WTC11 (cell line): ENCODE results near the gene GYS2. TPM values are rescaled to one million over a fixed set of nuclear protein-coding genes. Genes with fewer than 3 reads are reported as not detected.

Experiments used
- ATAC-seq: fragments of 200-7000 bp; cut with Tn5 transposase; 2 replicates; pipeline ENCODE4 v1.10.0; 2021; ENCODE audit warnings: mild to moderate bottlenecking, moderate library complexity
- CTCF ChIA-PET: fragments of 300-600 bp; sonication (Branson Sonifier 250); formaldehyde crosslinking; loops from one replicate; lab custom pipeline; 2021; ENCODE audit warnings: antibody characterized with exemption; lab: Charles Lee
- POLR2A ChIA-PET: fragments of 350-600 bp; sonication (Branson Sonifier 250); formaldehyde crosslinking; loops from one replicate; lab custom pipeline; 2021; ENCODE audit warnings: antibody characterized with exemption; lab: Charles Lee
- DNase-seq: peaks from one replicate; pipeline ENCODE4 v3.0.0; 2021; ENCODE audit warnings: low spot score
- H3K27ac Mint-ChIP-seq: 2 replicates; pipeline ENCODE4 v1.8.0; 2021; ENCODE audit warnings: mixed read lengths
- H3K27me3 Mint-ChIP-seq: 2 replicates; pipeline ENCODE4 v1.8.0; 2021; ENCODE audit warnings: low read depth, mild to moderate bottlenecking, moderate library complexity, mixed read lengths
- H3K36me3 Mint-ChIP-seq: 2 replicates; pipeline ENCODE4 v1.8.0; 2021; ENCODE audit warnings: mixed read lengths
- H3K4me1 Mint-ChIP-seq: 2 replicates; pipeline ENCODE4 v1.8.0; 2022; ENCODE audit warnings: mixed read lengths
- H3K4me3 Mint-ChIP-seq: 2 replicates; pipeline ENCODE4 v1.8.0; 2021; ENCODE audit warnings: mild to moderate bottlenecking, moderate library complexity, mixed read lengths
- H3K9me3 Mint-ChIP-seq: 2 replicates; pipeline ENCODE4 v1.8.0; 2021; ENCODE audit warnings: mixed read lengths
- ATF2 ChIP-seq: sonication (generic); formaldehyde crosslinking; IDR thresholded peaks from 2 replicates; pipeline ENCODE4 v1.8.1; 2022; ENCODE audit warnings: low read depth, missing genetic modification reagents, borderline replicate concordance
- ATF3 ChIP-seq: sonication (generic); formaldehyde crosslinking; conservative IDR thresholded peaks from 2 replicates; pipeline ENCODE4 v1.8.1; 2022; ENCODE audit warnings: mild to moderate bottlenecking, missing genetic modification reagents
- HMGXB4 ChIP-seq: sonication (generic); formaldehyde crosslinking; IDR thresholded peaks from 2 replicates; pipeline ENCODE4 v1.8.1; 2023; ENCODE audit warnings: mild to moderate bottlenecking, moderate library complexity, missing genetic modification reagents
- IRF2 ChIP-seq: sonication (generic); formaldehyde crosslinking; IDR thresholded peaks from 2 replicates; pipeline ENCODE4 v1.8.0; 2022; ENCODE audit warnings: low read depth, missing genetic modification reagents, borderline replicate concordance
- MYBL2 ChIP-seq: sonication (generic); formaldehyde crosslinking; IDR thresholded peaks from 2 replicates; pipeline ENCODE4 v1.8.1; 2023; ENCODE audit warnings: mild to moderate bottlenecking, moderate library complexity, missing genetic modification reagents
- PRRX2 ChIP-seq: fragments of 250-450 bp; sonication (Bioruptor Pico); IDR thresholded peaks from 2 replicates; pipeline ENCODE4 v1.8.0; 2021; ENCODE audit warnings: mild to moderate bottlenecking
- USF1 ChIP-seq: sonication (generic); formaldehyde crosslinking; IDR thresholded peaks from 2 replicates; pipeline ENCODE4 v1.8.0; 2022; ENCODE audit warnings: mild to moderate bottlenecking, missing genetic modification reagents
- ZBTB21 ChIP-seq: sonication (generic); formaldehyde crosslinking; IDR thresholded peaks from 2 replicates; pipeline ENCODE4 v1.8.1; 2023; ENCODE audit warnings: mild to moderate bottlenecking, missing genetic modification reagents, borderline replicate concordance
- ZBTB43 ChIP-seq: sonication (generic); formaldehyde crosslinking; IDR thresholded peaks from 2 replicates; pipeline ENCODE4 v1.8.1; 2023; ENCODE audit warnings: mild to moderate bottlenecking, missing genetic modification reagents
- ZNF281 ChIP-seq: sonication (generic); formaldehyde crosslinking; IDR thresholded peaks from 2 replicates; pipeline ENCODE4 v1.8.0; 2023; ENCODE audit warnings: mild to moderate bottlenecking, missing genetic modification reagents
- ZNF425 ChIP-seq: fragments of 250-450 bp; sonication (Bioruptor Pico); conservative IDR thresholded peaks from 2 replicates; pipeline ENCODE4 v1.9.0; 2021; ENCODE audit warnings: mild to moderate bottlenecking
- total RNA-seq: library from RNA; stranded (reverse); gene quantifications from 3 replicates; pipeline ENCODE4 v1.2.3, GENCODE V29; 2021

The GYS2 gene
- total RNA-seq, 1 experiment from 2014 or later = not detected

GRCh38 chr12:21583587-21583986 lies 21.1 kb downstream of the GYS2 start:
- CTCF ChIA-PET = no interaction called here
- Mint-ChIP-seq H3K4me3 (no peak overlapping the region), H3K9me3 (peaks cover 14% of the 10 kb centered on the region), H3K36me3 (no peaks in the 10 kb centered on the region), H3K4me1 (no peaks in the 10 kb centered on the region), H3K27me3 (no peaks in the 10 kb centered on the region), H3K27ac (no peak overlapping the region)
- DNase-seq = no peak
- TF ChIP-seq ZNF281 = no peak
- TF ChIP-seq ZBTB43 (CRISPR knock-in tag) = no peak
- no peak for TF ChIP-seq IRF2 (CRISPR knock-in tag)
- TF ChIP-seq ZNF425 (CRISPR knock-in tag) = no peak
- no peak for TF ChIP-seq MYBL2 (CRISPR knock-in tag)
- TF ChIP-seq ATF3 = no peak
- TF ChIP-seq USF1 = no peak
- no peak for TF ChIP-seq PRRX2 (CRISPR knock-in tag)
- POLR2A ChIA-PET = no interaction called here
- no peak for ATAC-seq

GRCh38 chr12:21580748-21581516 lies 23.7 kb downstream of the GYS2 start:
- no peak for TF ChIP-seq ZBTB21 (CRISPR knock-in tag)
- no peak for TF ChIP-seq HMGXB4 (CRISPR knock-in tag)
- no peak for TF ChIP-seq ATF2
- TF ChIP-seq, all 79 proteins: peak for 0
- peaks cover 10% of the 10 kb centered on the region; the same call in 1 of the 2 replicates for H3K9me3 Mint-ChIP-seq
- CTCF ChIA-PET = no interaction called here
- no peak overlapping the region for H3K4me3 Mint-ChIP-seq
- POLR2A ChIA-PET = no interaction called here
- ATAC-seq (no peak), DNase-seq (no peak)
- H3K4me1 Mint-ChIP-seq = peaks cover 4% of the 10 kb centered on the region
- peaks cover under 1% of the 10 kb centered on the region; the same call in 1 of the 2 replicates for H3K27me3 Mint-ChIP-seq
- H3K36me3 Mint-ChIP-seq = no peaks in the 10 kb centered on the region
- H3K27ac Mint-ChIP-seq = no peak overlapping the region
